ENCODE data around the gene RFTN2.
"Not testable (repeated sequence)": the region's sequence is repeated elsewhere in the genome, so short reads cannot be mapped to it uniquely, and the experiment has no call there.

GRCh38 chr2:197640571-197641122 lies 34.7 kb downstream of the RFTN2 start:
- TF ChIP-seq, protein P1, sequence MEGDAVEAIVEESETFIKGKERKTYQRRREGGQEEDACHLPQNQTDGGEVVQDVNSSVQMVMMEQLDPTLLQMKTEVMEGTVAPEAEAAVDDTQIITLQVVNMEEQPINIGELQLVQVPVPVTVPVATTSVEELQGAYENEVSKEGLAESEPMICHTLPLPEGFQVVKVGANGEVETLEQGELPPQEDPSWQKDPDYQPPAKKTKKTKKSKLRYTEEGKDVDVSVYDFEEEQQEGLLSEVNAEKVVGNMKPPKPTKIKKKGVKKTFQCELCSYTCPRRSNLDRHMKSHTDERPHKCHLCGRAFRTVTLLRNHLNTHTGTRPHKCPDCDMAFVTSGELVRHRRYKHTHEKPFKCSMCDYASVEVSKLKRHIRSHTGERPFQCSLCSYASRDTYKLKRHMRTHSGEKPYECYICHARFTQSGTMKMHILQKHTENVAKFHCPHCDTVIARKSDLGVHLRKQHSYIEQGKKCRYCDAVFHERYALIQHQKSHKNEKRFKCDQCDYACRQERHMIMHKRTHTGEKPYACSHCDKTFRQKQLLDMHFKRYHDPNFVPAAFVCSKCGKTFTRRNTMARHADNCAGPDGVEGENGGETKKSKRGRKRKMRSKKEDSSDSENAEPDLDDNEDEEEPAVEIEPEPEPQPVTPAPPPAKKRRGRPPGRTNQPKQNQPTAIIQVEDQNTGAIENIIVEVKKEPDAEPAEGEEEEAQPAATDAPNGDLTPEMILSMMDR (IDR thresholded peaks at IDR 0.05), result not testable (repeated sequence)
- not testable (repeated sequence) for TF ChIP-seq POLR2A (IDR thresholded peaks at IDR 0.05)
